ENCODE data around the gene SLC22A4.

DNA sequence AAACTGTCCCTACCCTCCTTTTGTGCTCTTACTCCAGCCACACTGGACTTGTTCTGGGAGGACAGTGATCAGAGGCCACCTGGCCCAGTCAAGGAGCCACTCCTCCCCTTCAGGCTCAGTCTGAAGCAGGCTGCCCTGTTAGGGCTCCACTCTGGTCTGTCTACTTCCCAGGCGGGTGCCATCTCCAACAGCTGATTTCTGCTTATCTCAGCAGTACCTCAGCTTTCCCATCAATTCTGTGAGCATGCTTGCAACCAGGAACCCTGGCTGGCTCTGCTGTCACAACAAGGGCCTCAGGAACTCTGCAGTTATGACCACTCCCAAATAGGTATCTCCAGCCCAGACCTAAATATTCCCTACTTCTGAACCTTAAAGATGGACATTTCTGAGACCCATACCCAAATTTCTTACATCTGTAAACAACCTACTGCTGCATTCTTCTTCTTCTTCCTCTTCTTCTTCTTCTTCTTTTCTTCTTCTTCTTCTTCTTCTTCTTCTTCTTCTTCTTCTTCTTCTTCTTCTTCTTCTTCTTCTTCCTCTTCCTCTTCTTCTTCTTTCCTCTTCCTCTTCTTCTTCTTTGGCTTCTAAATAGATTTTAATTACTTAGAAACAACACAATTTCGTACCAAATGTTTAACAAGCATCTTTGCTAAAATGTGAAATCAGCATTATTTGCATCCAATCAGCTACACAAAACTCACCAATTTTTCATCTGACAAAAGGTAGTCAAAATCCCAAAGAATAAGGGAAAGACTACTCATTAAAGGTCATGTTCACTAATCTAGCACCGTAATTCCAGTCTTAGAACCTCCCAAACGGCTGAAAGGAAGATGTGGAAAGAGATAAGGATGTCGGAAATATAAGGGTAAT is 13.6 kb upstream of the SLC22A4 start:
- TF ChIP-seq POLR2AphosphoS5 (IDR thresholded peaks at IDR 0.05) (no peak), POLR2A (IDR thresholded peaks at IDR 0.05) (no peak), EP300 (IDR thresholded peaks at IDR 0.05) (no peak)
- TF ChIP-seq, protein P1, sequence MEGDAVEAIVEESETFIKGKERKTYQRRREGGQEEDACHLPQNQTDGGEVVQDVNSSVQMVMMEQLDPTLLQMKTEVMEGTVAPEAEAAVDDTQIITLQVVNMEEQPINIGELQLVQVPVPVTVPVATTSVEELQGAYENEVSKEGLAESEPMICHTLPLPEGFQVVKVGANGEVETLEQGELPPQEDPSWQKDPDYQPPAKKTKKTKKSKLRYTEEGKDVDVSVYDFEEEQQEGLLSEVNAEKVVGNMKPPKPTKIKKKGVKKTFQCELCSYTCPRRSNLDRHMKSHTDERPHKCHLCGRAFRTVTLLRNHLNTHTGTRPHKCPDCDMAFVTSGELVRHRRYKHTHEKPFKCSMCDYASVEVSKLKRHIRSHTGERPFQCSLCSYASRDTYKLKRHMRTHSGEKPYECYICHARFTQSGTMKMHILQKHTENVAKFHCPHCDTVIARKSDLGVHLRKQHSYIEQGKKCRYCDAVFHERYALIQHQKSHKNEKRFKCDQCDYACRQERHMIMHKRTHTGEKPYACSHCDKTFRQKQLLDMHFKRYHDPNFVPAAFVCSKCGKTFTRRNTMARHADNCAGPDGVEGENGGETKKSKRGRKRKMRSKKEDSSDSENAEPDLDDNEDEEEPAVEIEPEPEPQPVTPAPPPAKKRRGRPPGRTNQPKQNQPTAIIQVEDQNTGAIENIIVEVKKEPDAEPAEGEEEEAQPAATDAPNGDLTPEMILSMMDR (IDR thresholded peaks at IDR 0.05): no peak

Data from upper lobe of left lung (tissue), 4 donors.